Muscle of arm (tissue), 12 donors: Measurements from ENCODE around the gene MAP1LC3A. TPM values are rescaled to one million over a fixed set of nuclear protein-coding genes. Genes with fewer than 3 reads are reported as not detected.

ENCODE experiments used
- DNase-seq: peaks from one replicate; pipeline ENCODE4 v3.0.0-alpha.2; 2013
- polyA plus RNA-seq, 12 donors: library from polyadenylated mRNA; unstranded; fragments of 120-200 nt; gene quantifications; one replicate each; pipeline ENCODE4 v1.2.1, GENCODE V29; 2013; ENCODE audit not compliant: insufficient read length in 12 of 12

Gene MAP1LC3A
- polyA plus RNA-seq, 12 donors, result 12.6 to 30.7 (median 16.5) TPM; not detected in 2

DNA sequence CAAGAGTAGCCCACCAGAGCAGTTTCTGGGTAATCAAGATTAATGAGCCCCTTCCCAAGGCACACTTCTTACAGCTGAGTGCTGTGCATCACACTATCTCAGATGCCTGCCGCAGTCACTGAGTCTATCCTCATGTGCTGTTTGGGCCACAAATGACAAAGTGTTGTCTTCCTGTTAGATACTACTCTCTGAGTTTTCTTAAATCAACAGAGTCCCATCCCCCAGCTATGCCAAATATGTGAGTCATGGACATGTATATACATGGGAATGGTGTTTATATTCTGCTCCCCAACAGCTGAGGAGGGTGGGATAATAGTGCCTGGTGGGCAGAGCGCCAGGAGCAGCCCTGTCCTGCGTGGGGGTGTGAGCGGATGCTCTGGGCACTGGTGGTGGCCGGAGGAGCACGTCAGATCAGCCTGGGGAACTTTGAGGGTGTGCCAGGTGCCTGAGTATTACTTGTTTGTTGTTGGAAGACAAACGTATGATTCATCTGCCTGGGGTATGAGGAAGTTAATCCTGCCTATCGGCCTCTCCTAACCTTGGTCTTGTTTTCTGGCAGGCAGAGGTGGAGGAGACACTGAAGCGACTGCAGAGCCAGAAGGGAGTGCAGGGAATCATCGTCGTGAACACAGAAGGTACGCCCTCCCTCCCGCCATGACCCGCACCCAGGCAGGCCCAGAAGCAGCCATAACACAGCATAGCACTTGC, 32.7 kb upstream of the MAP1LC3A start:
- DNase-seq, result no peak

DNA sequence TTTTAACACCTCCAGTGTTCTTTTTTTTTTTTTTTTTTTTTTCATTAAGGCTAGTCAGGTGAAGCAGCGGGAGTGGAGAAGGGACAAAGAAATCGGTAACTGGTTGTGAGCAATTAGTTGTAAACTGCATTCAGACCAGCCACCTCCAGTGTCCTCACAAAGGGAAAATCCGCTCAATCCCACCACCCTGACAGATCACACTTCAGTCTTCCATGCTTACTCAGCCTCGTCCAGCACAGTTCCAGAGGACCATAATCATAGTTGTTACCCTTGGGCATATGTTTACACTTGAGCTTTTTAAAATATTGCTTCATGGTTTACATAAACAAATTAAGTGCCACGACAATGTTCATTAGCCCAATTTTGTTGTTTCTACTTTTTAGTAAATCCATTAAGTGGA, 32.1 kb upstream of the MAP1LC3A start:
- no peak for DNase-seq

DNA sequence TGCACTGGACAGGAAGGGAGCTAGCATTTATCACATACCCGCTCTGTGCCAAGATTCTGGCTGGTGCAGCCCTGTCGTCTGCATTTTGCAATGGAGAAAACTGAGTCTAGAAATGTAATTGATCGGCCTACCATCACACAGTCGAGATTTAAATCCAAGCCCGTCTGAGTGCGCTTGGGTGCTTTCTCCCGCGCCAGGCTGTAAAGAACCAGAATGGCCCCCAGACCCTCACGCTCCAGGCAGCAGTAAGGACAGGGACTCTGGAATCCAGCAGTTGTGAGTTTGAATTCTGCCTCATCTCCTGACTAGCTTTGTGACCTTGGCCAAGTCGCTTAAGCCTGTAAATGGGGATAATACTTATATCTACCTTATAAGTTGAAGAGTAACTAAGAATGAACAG, 31.5 kb upstream of the MAP1LC3A start:
- no peak for DNase-seq

GRCh38 chr20:34528921-34529297, 29.6 kb upstream of the MAP1LC3A start:
- no peak for DNase-seq

- DNase-seq, result no peak
Observed at GRCh38 chr20:34529742-34530141, 28.8 kb upstream of the MAP1LC3A start.

DNA sequence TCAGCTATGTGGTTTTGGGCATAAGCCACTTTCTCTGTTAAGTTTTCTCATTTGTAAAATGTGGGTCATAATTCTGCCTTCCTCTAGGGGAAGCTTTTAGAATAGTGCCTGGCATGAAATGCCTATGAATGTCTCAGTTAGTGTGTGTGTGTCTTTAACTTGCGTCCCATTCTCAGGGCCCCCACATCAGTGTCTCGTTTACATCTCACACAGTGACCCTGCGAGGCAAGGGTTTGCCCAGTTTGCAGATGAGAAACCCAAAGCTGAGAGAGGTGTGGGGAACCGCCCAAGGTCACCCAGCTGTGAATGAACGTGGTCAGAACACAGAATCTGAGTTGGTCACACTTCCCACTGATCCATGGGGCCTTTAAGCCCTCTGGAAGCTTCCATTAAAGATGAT, 28.2 kb upstream of the MAP1LC3A start:
- DNase-seq, result no peak

DNA sequence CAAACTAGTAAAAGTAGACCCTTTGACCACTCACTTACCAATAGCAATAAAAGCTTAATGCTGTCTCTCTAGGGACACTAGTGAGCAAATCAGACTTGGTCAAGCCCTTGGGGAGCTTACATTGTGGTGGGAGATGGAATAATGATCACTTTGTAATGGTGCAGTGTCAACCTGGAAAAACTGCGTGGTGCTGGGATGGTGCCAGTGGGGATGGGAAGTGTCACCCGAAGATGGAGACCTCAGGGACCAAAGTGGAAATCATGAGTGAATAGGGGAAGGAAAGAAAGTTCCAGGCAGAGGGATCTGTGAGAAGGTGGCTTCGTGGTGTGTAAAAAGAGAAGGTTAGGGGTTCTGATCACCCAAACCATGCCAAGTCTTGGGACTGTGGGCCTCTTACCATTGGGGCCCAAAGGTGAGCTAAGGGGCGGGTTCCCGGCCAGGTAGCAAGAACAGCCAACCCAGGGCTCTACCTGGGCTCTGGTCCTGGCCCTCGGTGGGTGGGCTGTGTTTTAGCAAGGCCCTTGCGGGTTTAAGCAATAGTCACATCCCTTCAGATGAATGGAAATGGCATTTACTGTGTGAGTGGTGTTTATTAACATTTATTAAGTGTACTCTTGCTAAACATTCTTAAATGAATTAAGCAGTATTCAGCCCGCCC, 26.8 kb upstream of the MAP1LC3A start:
- no peak for DNase-seq

DNA sequence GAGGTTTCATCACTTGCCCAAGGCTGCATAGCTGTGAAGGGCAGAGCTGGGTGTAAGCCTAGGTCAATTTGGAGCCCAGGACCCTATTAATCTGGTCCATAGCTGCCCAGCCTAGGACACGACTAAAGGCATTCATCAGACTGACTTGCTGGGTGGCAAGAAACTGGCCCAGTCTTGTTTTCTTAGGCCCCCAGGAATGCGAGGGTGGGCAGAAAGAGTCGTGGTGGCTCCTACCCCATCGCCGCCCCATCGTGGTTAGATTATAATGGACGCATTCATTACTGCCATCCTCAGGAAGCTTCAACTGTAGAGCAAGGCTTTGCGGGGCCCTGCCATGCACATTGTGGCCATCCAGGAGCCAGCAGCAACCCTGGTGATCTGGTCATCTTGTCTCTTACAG, 26.2 kb upstream of the MAP1LC3A start:
- no peak for DNase-seq

DNA sequence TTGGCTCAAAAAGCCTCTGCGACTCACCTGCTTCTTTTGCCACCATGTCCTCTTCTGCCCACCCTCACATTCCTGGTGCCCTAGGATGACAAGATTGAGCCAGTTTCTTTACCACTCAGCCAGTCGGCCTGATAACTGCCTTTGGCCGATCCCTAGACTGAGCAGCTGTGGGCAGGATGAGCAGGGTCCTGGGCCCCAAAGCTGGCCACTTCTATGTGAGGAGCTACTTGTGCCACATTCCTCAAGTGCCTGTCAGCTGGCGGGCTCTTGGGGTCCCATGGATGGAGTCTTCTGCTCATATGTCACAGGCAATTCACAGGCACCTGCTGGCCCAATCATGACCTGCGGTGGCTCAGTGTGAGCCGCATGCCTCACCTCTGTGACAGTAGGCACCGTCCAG, 25.8 kb upstream of the MAP1LC3A start:
- no peak for DNase-seq

DNA sequence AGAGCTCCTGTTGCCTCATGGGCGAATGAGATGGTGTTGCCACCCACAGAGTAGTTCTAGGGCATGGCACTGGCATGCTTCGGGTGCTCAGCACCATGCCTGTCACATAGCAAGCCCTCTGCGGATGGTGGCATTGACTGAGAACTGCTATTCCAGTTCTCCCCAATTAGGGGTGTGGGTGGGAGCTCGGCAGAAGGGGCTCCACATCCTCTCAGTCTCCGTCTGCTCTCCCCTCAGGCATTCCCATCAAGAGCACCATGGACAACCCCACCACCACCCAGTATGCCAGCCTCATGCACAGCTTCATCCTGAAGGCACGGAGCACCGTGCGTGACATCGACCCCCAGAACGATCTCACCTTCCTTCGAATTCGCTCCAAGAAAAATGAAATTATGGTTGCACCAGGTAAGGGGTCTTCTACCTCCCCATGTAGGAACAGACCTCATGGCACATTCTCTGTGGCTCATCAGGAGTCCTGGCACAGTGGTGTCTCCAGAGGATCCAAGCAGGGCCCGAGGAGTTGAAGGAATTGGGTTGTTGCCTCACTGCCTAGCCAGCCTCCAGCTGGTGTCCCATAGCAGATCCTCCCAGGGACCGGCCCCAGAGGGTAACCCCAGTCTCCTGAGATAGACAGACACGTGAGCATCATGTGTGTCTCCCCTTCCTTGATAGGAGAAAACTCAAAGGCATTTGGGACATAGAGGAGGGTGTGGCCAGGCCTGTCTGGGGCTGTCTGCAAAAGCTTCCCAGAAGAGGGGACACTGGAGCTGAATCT, 23.9 kb upstream of the MAP1LC3A start:
- DNase-seq, result no peak

GRCh38 chr20:34535301-34535840, 23.1 kb upstream of the MAP1LC3A start:
- no peak for DNase-seq

DNA sequence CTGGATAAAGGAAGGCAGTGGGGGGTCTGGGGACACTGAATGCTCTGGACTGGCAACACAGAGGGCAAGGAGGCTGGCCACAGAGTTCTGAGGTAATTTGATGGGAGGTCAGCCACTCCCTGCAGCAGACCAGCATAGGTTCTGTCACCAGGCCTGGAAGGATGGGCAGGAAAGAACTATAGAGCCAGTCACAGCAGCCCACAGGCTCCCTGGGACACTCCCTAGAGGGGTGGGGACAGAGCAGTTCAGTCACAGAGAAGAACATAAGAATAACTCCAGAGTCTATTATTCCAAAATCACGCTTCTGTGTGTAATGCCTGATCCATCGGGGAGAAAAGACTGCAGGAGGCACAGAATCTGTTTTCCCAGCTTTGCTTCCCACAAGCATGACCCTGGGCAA, 22.7 kb upstream of the MAP1LC3A start:
- DNase-seq, result no peak

DNA sequence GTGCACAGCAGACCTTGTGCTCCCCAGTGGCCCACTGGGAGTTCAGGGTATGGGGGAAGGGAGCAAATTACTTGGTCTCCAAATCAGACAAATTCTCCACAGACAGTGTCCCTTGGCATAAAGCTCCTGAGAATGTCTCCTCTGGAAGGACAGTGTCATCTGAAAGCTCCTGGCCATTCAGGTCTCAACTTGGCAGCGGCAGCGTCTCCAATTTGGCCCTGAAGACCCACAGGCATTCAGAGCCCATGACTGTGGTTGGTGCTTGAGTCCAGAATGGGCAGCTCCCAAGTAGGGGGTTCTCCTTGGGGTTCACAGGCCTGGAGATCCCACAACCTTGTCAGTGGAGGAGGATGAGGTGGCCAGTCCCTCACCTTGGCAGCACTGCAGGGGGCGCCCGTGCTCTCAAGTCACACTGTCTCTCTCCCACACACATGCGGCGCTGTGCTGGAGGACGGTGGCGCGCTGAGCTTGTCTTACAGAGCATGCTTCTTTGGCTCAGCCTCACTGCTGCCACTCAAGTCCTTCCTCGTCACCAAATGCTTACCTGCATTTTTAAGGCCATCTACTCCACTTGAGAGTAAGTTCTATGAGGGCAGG, 21.6 kb upstream of the MAP1LC3A start:
- DNase-seq, result no peak

DNA sequence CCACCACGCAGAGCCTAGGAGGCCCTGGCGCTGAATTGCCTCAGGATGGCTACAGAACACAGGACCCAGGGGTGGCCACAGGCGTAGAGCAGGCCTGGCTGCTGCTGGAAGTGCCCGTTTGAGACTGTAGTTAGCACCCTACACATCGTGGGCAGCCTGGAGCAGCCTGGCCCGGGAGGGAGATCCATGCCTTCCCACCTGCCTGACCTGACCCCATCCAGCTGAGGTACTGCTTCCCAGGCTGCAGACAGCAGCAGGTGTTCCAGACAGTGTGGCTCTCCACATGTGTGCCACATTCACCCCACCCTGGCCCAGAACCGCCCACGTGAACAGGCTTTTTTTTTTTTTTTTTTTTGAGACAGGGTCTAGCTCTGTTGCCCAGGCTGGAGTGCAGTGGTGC, 20.9 kb upstream of the MAP1LC3A start:
- no peak for DNase-seq

- DNase-seq, result no peak
Observed at GRCh38 chr20:34538671-34539123, 19.8 kb upstream of the MAP1LC3A start.

GRCh38 chr20:34539756-34540155, 18.8 kb upstream of the MAP1LC3A start:
- no peak for DNase-seq

GRCh38 chr20:34540596-34541263, 17.8 kb upstream of the MAP1LC3A start:
- no peak for DNase-seq

- DNase-seq, result no peak
Observed at GRCh38 chr20:34541264-34541901, 17.1 kb upstream of the MAP1LC3A start.

GRCh38 chr20:34541917-34542316, 16.6 kb upstream of the MAP1LC3A start:
- no peak for DNase-seq

GRCh38 chr20:34542439-34542838, 16.1 kb upstream of the MAP1LC3A start:
- no peak for DNase-seq

GRCh38 chr20:34543463-34544056, 15.0 kb upstream of the MAP1LC3A start:
- DNase-seq, result no peak
